AG04449 (cell line): ENCODE results near the gene SLC24A3.

Experiments
- CTCF ChIA-PET: fragments of 350-600 bp; formaldehyde crosslinking; extraction: SDS; loops from one replicate; lab custom pipeline; 2021; ENCODE audit warnings: antibody characterized with exemption; lab: Yijun Ruan, JAX
- POLR2A ChIA-PET: fragments of 400-600, 350-600 bp; formaldehyde crosslinking; extraction: SDS; loops from one replicate; lab custom pipeline; 2020; ENCODE audit warnings: antibody characterized with exemption, inconsistent platforms; lab: Yijun Ruan, JAX
- DNase-seq: peaks from one replicate; pipeline ENCODE4 v3.0.0-alpha.2; 2010; ENCODE audit warnings: low read depth, low spot score
- H3K4me3 ChIP-seq: 2 replicates; pipeline ENCODE4 v1.5.1; 2011; ENCODE audit warnings: low read depth, mild to moderate bottlenecking, control low read depth, low read length
- TF ChIP-seq, protein P1 (sequence below): IDR thresholded peaks from one replicate; pipeline ENCODE4 v1.5.1; 2011; ENCODE audit warnings: mild to moderate bottlenecking, moderate library complexity, low read length, control low read depth, inconsistent platforms; ENCODE audit not compliant: insufficient read depth; ENCODE audit errors: missing control alignments

SLC24A3 gene

DNA sequence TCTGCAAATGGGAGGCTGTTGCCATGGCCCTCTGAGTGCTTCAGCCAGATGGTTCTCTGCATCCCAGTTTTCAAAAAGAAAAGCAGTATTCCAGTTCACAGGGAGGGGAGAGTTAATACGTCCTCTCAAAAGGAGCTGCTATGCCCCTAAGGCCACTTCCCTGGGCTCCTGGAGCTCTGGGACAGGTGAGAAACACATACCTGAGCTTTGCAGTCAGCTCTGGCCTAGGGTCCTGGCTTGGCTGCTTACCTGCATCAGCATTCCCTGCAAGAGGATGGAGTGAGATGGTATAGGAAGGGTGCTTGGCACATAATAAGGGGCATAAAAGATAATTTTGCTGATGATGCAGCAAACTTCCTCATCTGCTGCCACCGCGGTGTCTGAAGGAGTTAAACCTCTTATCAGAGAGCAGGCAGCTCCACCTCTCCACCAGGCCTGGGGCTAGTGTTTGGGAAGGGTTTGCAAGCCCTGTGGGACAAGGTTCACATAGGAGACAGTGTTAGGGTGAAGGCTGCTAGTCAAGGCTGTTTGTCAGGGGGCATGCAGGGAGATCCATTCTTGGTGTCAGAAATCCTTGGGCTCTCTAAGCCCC, 62.7 kb downstream of the SLC24A3 start:
- DNase-seq, result no peak
- TF ChIP-seq, protein P1, sequence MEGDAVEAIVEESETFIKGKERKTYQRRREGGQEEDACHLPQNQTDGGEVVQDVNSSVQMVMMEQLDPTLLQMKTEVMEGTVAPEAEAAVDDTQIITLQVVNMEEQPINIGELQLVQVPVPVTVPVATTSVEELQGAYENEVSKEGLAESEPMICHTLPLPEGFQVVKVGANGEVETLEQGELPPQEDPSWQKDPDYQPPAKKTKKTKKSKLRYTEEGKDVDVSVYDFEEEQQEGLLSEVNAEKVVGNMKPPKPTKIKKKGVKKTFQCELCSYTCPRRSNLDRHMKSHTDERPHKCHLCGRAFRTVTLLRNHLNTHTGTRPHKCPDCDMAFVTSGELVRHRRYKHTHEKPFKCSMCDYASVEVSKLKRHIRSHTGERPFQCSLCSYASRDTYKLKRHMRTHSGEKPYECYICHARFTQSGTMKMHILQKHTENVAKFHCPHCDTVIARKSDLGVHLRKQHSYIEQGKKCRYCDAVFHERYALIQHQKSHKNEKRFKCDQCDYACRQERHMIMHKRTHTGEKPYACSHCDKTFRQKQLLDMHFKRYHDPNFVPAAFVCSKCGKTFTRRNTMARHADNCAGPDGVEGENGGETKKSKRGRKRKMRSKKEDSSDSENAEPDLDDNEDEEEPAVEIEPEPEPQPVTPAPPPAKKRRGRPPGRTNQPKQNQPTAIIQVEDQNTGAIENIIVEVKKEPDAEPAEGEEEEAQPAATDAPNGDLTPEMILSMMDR, result no peak
- CTCF ChIA-PET, result no interaction called here
- POLR2A ChIA-PET, result no interaction called here
- no peak overlapping the region for H3K4me3 ChIP-seq

DNA sequence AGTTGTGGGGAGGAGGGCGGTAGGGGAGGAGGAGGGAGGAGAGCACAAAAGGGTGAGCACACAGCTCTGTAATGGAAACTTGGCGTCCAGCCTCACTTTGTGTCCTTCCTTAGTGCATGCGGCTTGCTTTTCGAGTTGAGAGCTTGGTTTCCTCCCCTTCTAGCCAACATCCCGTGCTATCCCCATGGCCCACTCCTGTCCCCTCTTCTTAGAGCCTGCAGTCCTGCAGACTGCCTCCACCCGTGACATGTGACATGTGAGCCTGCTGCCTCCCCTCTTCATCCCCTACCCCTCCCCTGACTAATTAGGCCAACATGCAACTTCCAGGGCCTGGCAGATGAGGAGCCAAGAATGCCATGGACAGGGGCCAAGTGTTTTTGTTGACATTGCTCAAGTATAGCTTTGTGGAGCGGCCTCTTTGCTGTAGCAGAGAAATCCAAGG, 63.2 kb downstream of the SLC24A3 start:
- ChIA-PET POLR2A (no interaction called here), CTCF (no interaction called here)
- TF ChIP-seq, protein P1, result no peak
- H3K4me3 ChIP-seq, result no peak overlapping the region
- DNase-seq, result no peak

DNA sequence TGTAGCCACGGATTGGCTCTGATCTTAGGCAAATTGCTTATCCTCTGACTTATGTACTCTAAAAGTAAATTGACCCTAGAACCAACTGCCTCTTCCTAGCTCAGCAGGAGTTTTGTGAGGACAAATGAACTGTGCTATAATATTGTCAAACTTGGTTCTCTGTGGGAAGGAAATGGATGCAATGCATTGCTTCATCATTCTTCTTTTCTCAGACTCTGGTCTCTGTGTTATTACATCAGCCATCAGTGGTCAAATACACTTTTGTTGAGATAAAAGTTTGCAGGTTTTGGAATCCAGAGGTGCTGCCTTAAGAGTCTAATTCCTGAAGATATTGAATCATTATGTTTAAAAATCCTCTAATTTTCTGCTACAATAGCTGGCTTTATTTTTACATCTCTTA, 64.9 kb downstream of the SLC24A3 start:
- CTCF ChIA-PET, result no interaction called here
- H3K4me3 ChIP-seq, result no peak overlapping the region
- POLR2A ChIA-PET, result no interaction called here
- TF ChIP-seq, protein P1, result no peak
- no peak for DNase-seq

DNA sequence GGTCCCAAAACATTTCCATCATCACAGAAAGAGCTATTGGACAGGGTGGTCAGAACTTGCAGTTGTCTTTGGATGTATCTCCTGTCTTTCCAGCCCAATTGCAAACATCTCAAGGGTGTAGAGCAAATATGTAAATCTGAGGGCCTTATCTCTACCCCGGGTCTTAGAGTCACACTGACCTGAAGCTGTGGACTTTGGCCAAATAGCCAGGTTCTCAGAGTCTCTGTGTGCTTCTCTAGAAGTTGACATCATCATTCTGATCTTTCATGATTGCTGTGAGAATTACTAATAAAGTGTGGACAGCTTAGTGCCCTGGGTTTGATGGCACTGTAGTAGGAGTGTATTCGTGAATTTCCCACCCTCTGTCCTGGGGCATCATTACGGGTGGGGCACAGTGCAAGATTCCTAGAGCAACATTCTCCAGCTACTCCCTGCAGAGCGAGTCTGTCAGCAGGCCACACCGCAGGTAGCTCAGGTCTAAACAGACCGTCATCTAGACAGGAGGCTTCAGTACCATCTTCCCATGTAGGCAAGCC, 71.1 kb downstream of the SLC24A3 start:
- no peak overlapping the region for H3K4me3 ChIP-seq
- TF ChIP-seq, protein P1, result no peak
- DNase-seq, result no peak
- POLR2A ChIA-PET, result no interaction called here
- CTCF ChIA-PET, result interaction anchor here (1.5 kb wide), 1 partner anchor 78 kb away, joined by 3 read pairs; no protein-coding TSS in a partner anchor

DNA sequence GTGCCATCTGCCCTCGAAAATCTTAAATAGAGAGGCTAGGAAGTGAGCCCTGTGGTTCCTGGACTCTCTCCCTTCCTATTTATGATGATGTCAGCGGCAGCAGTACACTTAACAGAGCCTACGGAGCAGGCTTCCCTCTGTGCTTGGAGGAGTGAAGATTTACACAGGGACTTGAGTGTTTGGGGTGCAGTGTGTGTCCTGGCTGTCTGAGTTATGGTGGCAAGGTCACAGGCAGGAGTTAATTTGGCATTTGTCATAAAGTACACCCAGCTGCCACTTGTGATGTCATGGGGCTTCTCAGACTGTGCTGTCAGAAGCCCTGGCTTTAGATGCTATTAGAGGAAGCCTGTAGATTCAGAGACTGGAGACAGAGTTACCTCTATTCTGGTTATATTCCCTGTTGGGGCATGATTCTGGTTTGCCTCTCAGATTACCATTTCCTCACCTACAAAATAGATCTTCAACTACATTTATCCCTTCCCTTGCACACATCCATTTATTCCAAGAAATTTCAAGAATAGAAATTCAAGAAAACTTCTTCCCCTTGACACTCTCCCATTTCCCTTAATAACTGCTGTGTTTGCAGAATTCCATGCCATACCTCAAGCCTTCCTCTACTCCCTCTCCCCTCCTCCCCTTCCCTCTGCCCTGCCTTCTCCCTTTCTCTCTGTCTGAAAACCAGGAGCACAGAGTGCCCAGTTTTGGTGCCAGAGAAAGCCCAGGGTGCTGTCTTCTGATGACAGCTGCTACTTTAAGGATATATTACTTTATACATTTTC, 72.1 kb downstream of the SLC24A3 start:
- ChIA-PET POLR2A (no interaction called here), CTCF (interaction anchor here (1.5 kb wide), 1 partner anchor 79 kb away, joined by 3 read pairs; no protein-coding TSS in a partner anchor)
- TF ChIP-seq, protein P1, result no peak
- no peak for DNase-seq
- no peak overlapping the region for H3K4me3 ChIP-seq

DNA sequence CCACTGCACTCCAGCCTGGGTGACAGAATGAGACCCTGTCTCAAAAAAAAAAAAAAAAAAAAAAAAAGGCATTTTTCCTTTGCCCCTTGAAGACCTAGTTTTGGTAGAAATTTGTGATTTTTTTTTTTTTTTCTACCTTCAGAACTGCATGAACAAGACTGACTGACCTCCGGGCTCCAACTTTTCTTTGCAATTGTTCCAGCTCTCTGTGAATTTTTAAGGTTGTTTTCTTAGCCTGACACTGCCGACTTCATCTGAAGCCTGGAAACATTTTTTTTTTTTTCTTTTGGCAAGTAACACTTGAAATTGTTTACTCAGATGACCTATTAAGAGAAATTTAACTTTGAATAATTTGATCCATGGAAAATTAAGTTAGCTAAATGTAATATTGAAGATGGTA, 73.0 kb downstream of the SLC24A3 start:
- no peak overlapping the region for H3K4me3 ChIP-seq
- CTCF ChIA-PET, result no interaction called here
- POLR2A ChIA-PET, result no interaction called here
- TF ChIP-seq, protein P1, result no peak
- DNase-seq, result no peak
